ENCODE results near the gene DHH. TPM values are rescaled to one million over a fixed set of nuclear protein-coding genes. Genes with fewer than 3 reads are reported as not detected.

Gene DHH
- total and polyA plus RNA-seq, 2 donors (not counting 3 experiments of a cell fraction or from before 2014, with no cell fraction given) = 2.9 to 3.3 TPM

- peak within 1 kb of the TSS; percentile 73 to 97 (median 77) for H3K4me3 ChIP-seq (replicated peaks in 1 of 3; ENCODE audit: insufficient read depth in 1 of 3, low read depth in 1 of 3, low read length in 3 of 3)
- FAIRE-seq = peak; percentile 88
- H2AFZ ChIP-seq (ENCODE audit: low read depth, low read length) = peak within 1 kb of the TSS; percentile 86
- no peaks in the 10 kb centered on the region for H3K36me3 ChIP-seq (ENCODE audit: control insufficient read depth in 2 of 2, extremely low read depth in 1 of 2, insufficient read depth in 2 of 2, low read length in 2 of 2)
- no peaks in the 10 kb centered on the region for H3K9me3 ChIP-seq (replicated peaks; ENCODE audit: control insufficient read depth, insufficient read depth, low read length)
- H3K27ac ChIP-seq (ENCODE audit: insufficient read depth, low read depth, low read length) = peak within 1 kb of the TSS; percentile 93
- H3K9me1 ChIP-seq (replicated peaks; ENCODE audit: control insufficient read depth, extremely low read depth, insufficient read depth, low read length) = no peaks in the 10 kb centered on the region
- H3K4me1 ChIP-seq (ENCODE audit: control insufficient read depth, extremely low read depth, insufficient read depth, low read length) = peaks cover 39% of the 10 kb centered on the region
- DNase-seq (ENCODE audit: low read depth, low spot score) = peak; percentile 92
- H3K9ac ChIP-seq (replicated peaks; ENCODE audit: extremely low read depth, insufficient read depth, low read length) = peak within 1 kb of the TSS; percentile 97
- ChIA-PET POLR2A (interaction anchor here (1.0 kb wide), 1 partner anchor 50 kb away, joined by 3 read pairs; the partner anchor contains the start of gene LMBR1L), CTCF (interaction anchor here (1.0 to 1.2 kb wide), 2 partner anchors 32 to 64 kb away, joined by 3 read pairs; no protein-coding TSS in a partner anchor)
- BruUV-seq (replicated peaks) = TSS peak; percentile 16
- peaks cover 4% of the 10 kb centered on the region for H4K20me1 ChIP-seq (replicated peaks; ENCODE audit: control insufficient read depth, extremely low read depth, insufficient read depth, low read length)
- H3K4me2 ChIP-seq (ENCODE audit: insufficient read depth, low read length) = peak within 1 kb of the TSS; percentile 96
- dilution Hi-C loops (cut with MboI; ENCODE audit: extremely low pct_ligation_motif_present, low sequenced_read_pairs) (no loop called here), intact Hi-C loops (cut with micrococcal nuclease) (loop anchor here (2.0 kb wide), 1 partner anchor 42 kb away; the partner anchor contains the start of gene PRKAG1)
- H3K27me3 ChIP-seq (ENCODE audit: control insufficient read depth in 2 of 2, insufficient read depth in 2 of 2, low read length in 2 of 2) = no peaks in the 10 kb centered on the region
- TF ChIP-seq POLR2A (IDR thresholded peaks at IDR 0.05; ENCODE audit: low read depth, low read length) = peak; percentile 85
- TF ChIP-seq GATA2 (IDR thresholded peaks at IDR 0.05; ENCODE audit: insufficient read depth, insufficient read length, low read depth, low read length) = no peak
- peak; percentile 100 for TF ChIP-seq MYC (IDR thresholded peaks at IDR 0.05; ENCODE audit: low read depth, low read length)
- TF ChIP-seq EZH2 (IDR thresholded peaks at IDR 0.05; ENCODE audit: borderline replicate concordance, low read depth, low read length, severe bottlenecking) = no peak
- TF ChIP-seq MAX (IDR thresholded peaks at IDR 0.05; ENCODE audit: insufficient read depth, insufficient read length) = peak; percentile 84
- peak; percentile 74 for TF ChIP-seq POLR2AphosphoS5 (IDR thresholded peaks at IDR 0.05; ENCODE audit: insufficient read depth, low read depth, low read length)
- TF ChIP-seq CTCF (IDR thresholded peaks at IDR 0.05; ENCODE audit: extremely low read depth in 1 of 2, insufficient read depth in 1 of 2, low read depth in 1 of 2, low read length in 2 of 2) = peak; percentile 6 to 13
- H3K79me2 ChIP-seq (ENCODE audit: control insufficient read depth, insufficient read depth, low read length) = peaks cover 54% of the 10 kb centered on the region
Observed at GRCh38 chr12:49060237-49061156, 34.1 kb downstream of the DHH start, which contains the start of gene KMT2D. TSS of gene KMT2D (minus strand) at chr12:49060794. CDS start at chr12:49055324, 5,470 bp downstream.

Data from endothelial cell of umbilical vein (primary cell).